GM10266 (cell line): ENCODE results near the gene SNHG17.
"Not testable (repeated sequence)": the region's sequence is repeated elsewhere in the genome, so short reads cannot be mapped to it uniquely, and the experiment has no call there.

Experiments used
- DNase-seq: peaks from one replicate; pipeline ENCODE4 v3.0.0; 2012; ENCODE audit errors: extremely low spot score
- CTCF ChIP-seq: IDR thresholded peaks from 2 replicates; pipeline ENCODE4 v1.5.1; 2012; ENCODE audit warnings: mild to moderate bottlenecking, low read depth; ENCODE audit not compliant: control insufficient read depth, insufficient read depth; ENCODE audit errors: missing control alignments

Gene SNHG17

DNA sequence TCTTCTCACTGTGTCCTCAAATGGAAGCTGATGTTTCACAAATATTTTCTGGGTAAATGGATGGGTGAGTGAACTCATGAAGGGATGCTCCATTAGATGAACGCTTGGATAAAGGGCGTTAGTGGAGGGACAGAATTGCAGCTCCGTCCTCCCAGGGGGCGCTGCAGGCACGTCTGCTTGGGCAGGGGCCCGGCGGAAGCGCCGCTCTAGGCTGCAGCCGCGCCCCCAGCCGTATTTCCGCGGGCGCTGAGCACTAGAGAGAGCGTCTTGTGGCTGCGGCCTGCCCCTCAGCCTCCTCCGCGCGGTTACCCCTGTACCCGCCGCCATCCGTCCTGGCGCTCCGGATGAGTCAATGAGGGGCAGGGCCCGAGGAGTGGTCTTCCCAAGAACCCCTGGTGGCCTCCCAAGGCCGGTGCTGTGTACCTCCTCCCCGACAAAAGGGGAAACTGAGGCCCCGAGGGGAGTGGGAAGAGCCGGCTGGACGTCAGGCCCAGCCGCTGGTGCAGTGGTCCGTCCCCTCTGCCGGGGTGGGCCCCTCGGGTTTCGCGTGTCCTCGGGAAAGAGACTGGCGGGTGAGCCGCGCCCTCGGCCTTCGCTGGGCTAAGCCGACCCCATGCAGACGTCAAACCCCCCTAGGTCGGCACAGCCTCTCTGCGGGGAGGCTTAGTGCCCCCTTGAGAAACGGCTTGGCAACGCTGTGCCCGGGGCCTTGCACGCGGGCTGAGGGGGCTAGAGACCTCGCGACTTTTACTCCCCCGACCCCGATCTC, 11.5 kb upstream of the SNHG17 start:
- TF ChIP-seq CTCF, result peak; percentile 97
- peak; percentile 89 for DNase-seq

DNA sequence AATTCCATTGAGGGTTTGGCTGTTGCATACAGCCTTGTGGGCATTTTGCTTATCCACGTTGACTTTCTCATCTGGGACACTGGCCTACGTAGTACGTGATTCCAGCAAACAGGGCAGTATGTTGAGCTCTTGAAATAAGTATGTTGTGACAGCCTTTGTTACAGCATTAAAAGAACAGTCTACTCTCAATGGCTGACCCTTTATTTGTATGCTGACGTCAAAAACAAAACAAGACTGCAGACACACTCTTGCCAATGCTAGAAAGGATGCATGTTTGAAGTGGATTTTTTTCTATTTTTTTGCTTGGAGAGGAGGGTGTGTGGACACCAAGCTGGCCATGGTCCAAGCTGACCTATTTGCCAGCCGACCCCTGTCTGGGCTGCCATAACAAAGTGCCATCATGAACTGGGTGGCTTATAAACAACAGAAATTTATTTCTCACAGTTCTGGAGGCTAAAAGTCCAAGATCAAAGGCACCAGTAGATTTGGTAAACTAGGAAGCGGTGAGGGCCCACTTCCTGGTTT, 10.8 kb upstream of the SNHG17 start:
- TF ChIP-seq CTCF, result no peak
- no peak for DNase-seq

DNA sequence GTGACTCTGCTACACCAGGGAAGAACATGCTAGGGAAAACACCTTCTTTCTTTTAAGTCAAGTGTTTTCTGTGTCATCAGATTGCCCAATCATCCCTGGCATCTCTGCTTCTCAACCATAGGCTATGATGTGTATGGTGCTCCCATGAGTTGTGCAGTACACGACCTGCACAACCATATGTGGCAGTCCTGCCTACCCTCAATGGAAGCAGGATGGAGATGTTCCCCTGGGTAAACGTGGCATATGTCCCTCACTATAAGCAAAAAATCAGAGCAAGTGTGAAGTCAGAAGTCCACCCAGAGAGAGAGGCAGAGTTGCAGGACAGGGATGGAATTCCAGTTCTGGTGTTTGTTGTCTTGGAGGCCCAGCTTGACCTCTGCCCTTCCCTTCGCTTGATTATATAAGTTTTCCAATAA, 10.3 kb upstream of the SNHG17 start:
- no peak for TF ChIP-seq CTCF
- no peak for DNase-seq

GRCh38 chr20:38441916-38442315, 6.8 kb upstream of the SNHG17 start:
- no peak for TF ChIP-seq CTCF

GRCh38 chr20:38441110-38441509, 6.0 kb upstream of the SNHG17 start:
- not testable (repeated sequence) for DNase-seq

More at GRCh38 chr20:38441916-38442315, 6.8 kb upstream of the SNHG17 start:
- DNase-seq, result no peak

DNA sequence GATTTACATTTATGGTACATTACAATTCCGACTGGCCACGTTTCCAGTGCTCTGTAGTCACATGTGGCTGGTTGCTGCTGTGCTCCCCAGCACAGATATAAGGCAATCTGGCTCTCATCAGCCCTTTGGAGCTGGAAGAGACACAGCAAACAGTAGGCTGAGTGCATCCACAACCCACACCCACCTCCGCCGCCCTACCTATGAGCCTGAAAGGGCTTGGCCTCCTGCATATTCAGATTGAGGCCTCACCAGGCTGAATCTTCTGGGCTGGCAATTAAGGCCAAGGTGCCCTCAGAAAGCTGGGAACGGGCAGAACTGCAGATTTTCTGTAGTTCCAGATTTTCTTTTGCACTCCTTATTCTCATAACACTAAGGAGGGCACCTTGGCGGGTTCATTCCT, 2.7 kb upstream of the SNHG17 start:
- no peak for DNase-seq
- no peak for TF ChIP-seq CTCF

DNA sequence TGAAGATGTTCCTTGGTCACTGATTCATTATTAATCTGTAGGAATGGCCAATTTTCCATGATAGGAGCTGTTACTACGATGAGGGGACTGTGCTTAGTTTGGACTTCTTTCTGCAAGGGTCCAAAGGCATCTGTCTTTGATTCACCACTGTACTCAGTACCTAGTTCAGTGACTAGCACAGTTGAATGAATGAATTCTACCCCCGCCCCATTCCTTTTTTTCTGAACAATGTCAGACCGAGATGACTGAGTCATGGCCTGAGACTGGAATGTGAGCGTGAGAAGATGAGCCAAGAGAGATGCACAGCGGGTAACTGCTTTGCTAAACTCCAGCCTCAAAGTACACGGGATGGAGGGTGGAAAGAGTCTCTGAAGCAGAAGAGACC, 419 bp upstream of the SNHG17 start:
- TF ChIP-seq CTCF, result no peak

More for the DNA sequence above, 419 bp upstream of the SNHG17 start:
- DNase-seq, result no peak
